AG09309 (cell line): Measurements from ENCODE around the gene MYL7.
"Not testable (repeated sequence)": the region's sequence is repeated elsewhere in the genome, so short reads cannot be mapped to it uniquely, and the experiment has no call there.

Experiments
- DNase-seq: peaks from one replicate; pipeline ENCODE4 v3.0.0-alpha.2; 2010; ENCODE audit warnings: low read depth
- H3K4me3 ChIP-seq: 2 replicates; pipeline ENCODE4 v1.5.1; 2011; ENCODE audit warnings: mild to moderate bottlenecking, low read depth, low read length, moderate library complexity; ENCODE audit not compliant: control insufficient read depth
- CTCF ChIP-seq: IDR thresholded peaks from 2 replicates; pipeline ENCODE4 v1.5.1; 2011; ENCODE audit warnings: mild to moderate bottlenecking, low read depth, low read length, inconsistent platforms; ENCODE audit not compliant: insufficient read depth, control insufficient read depth; ENCODE audit errors: missing control alignments

Gene MYL7

GRCh38 chr7:44180631-44181030, 39.5 kb upstream of the MYL7 start:
- DNase-seq = no peak
- H3K4me3 ChIP-seq = no peak overlapping the region
- TF ChIP-seq CTCF = no peak

- no peak overlapping the region for H3K4me3 ChIP-seq
- DNase-seq = no peak
- no peak for TF ChIP-seq CTCF
Observed at GRCh38 chr7:44177570-44178131, 36.5 kb upstream of the MYL7 start.

- no peak for DNase-seq
- H3K4me3 ChIP-seq = no peak overlapping the region
- TF ChIP-seq CTCF = no peak
Observed at GRCh38 chr7:44176486-44176885, 35.4 kb upstream of the MYL7 start.

- TF ChIP-seq CTCF = no peak
- DNase-seq = no peak
- H3K4me3 ChIP-seq = no peak overlapping the region
Observed at GRCh38 chr7:44175730-44176129, 34.6 kb upstream of the MYL7 start.

GRCh38 chr7:44174694-44174948, 33.5 kb upstream of the MYL7 start:
- H3K4me3 ChIP-seq, DNase-seq: not testable (repeated sequence)

GRCh38 chr7:44173911-44174693, 33.0 kb upstream of the MYL7 start:
- DNase-seq = no peak
- TF ChIP-seq CTCF = no peak
- H3K4me3 ChIP-seq = no peak overlapping the region

GRCh38 chr7:44172803-44173424, 31.8 kb upstream of the MYL7 start:
- DNase-seq = no peak
- H3K4me3 ChIP-seq = no peak overlapping the region
- no peak for TF ChIP-seq CTCF
